Loucy (cell line): ENCODE measurements around the gene MMP15.

Source experiments
- EZH2phosphoT487 ChIP-seq: fragments of 200-600 bp; IDR thresholded peaks from 2 replicates; pipeline ENCODE4 v1.6.1; 2018; ENCODE audit warnings: antibody characterized with exemption, mild to moderate bottlenecking, moderate library complexity, borderline replicate concordance
- TF ChIP-seq, protein P1 (sequence below): fragments of 200-600 bp; sonication (generic); conservative IDR thresholded peaks from 2 replicates; pipeline ENCODE4 v1.5.1; 2014; ENCODE audit warnings: mild to moderate bottlenecking, antibody characterized with exemption, low read length

DNA sequence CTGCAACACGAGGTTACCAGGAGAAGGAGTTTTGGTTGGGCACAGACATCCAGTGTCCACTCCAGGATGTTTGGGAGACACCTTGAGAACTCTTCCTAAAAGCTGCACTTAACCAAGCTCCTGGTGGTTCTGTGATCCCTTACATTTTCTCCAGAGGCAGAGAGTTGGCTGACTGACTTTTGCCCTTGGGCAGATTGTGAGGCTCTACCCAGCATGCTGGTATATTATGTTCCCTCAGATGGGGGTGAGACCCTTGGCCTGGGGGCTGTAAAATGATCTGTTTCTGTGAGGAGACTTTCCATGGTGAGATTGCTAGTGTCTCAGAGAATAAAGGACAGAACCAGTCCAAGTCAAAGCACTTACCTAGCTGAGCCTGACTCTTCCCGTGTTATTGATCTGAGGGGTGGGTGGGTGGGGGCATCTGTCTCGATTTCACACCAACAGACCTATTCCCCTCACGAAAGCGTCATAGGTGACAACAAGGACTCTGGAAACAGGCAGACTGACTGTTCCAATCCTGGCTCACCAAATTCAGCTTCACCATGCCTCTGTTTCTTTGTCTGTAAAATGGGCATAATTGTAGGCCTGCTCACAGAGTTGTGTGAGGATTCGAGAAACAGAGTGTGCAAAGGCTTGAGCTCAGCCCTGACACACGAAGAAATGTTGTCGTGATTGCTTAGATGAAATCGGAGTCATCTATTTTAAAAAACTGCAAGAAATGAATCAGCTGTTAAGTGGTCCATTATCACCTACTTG, 12.2 kb upstream of the MMP15 start:
- TF ChIP-seq, protein P1, sequence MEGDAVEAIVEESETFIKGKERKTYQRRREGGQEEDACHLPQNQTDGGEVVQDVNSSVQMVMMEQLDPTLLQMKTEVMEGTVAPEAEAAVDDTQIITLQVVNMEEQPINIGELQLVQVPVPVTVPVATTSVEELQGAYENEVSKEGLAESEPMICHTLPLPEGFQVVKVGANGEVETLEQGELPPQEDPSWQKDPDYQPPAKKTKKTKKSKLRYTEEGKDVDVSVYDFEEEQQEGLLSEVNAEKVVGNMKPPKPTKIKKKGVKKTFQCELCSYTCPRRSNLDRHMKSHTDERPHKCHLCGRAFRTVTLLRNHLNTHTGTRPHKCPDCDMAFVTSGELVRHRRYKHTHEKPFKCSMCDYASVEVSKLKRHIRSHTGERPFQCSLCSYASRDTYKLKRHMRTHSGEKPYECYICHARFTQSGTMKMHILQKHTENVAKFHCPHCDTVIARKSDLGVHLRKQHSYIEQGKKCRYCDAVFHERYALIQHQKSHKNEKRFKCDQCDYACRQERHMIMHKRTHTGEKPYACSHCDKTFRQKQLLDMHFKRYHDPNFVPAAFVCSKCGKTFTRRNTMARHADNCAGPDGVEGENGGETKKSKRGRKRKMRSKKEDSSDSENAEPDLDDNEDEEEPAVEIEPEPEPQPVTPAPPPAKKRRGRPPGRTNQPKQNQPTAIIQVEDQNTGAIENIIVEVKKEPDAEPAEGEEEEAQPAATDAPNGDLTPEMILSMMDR: no peak
- no peak for TF ChIP-seq EZH2phosphoT487
